Astrocyte of the spinal cord (primary cell): ENCODE measurements around the gene ZNF212.
A peak's percentile ranks its signal among the peaks of the same experiment; 100 is the strongest.

Experiments used
- DNase-seq: peaks from one replicate; pipeline ENCODE4 v3.0.0; 2011; ENCODE audit warnings: low read depth, low spot score
- H3K4me3 ChIP-seq: 2 replicates; pipeline ENCODE4 v1.5.1; 2011; ENCODE audit warnings: low read depth, mild to moderate bottlenecking, low read length, moderate library complexity
- CTCF ChIP-seq: IDR thresholded peaks from 2 replicates; pipeline ENCODE4 v1.5.1; 2012; ENCODE audit warnings: low read depth, mild to moderate bottlenecking, low read length, inconsistent platforms
- in situ Hi-C: cut with HindIII; loops from 2 replicates; pipeline ENCODE4 v1.10.0; 2017; ENCODE audit warnings: low sequenced_read_pairs

Gene ZNF212

DNA sequence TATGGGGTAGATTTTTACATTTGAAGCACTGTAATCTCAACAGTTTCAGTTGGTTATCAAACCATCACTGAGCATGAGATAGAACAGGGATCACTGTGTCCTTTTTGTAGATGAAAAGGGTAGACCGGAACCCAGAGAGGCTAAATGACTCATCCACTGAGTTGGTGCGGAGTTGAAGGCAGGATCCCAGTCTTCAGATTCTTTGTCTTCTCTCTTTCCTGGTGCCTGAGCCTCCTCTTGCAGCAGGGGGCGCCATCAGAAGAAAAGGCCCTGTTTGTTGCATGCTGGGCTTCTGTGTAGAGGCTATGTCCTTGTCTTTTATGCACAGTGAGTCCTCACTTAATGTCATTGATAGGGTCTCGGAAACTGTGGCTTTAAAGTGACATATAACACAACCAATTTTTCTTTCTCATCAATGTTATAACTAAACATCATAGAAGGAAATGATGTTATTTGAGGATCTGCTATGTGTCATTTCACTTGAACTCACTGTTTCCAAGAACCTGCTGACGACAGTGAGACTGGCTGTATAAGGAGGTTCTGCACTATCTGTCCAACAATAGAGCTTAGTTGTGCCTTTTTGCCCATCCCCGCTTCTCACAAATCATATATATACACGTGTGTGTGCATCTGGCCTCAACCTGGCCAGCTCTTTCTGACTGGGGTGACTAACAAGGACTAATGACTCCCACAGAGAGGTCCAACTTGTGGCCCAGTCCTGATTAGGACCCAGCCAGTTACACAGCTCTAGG, 29.8 kb upstream of the ZNF212 start:
- TF ChIP-seq CTCF: peak; percentile 80

GRCh38 chr7:149210551-149210950, 28.9 kb upstream of the ZNF212 start:
- TF ChIP-seq CTCF: no peak
- DNase-seq: no peak
- in situ Hi-C loops: no loop called here
- H3K4me3 ChIP-seq: no peak overlapping the region

More for the DNA sequence above, 29.8 kb upstream of the ZNF212 start:
- in situ Hi-C loops: no loop called here
- no peak overlapping the region for H3K4me3 ChIP-seq
- DNase-seq: peak; percentile 49

DNA sequence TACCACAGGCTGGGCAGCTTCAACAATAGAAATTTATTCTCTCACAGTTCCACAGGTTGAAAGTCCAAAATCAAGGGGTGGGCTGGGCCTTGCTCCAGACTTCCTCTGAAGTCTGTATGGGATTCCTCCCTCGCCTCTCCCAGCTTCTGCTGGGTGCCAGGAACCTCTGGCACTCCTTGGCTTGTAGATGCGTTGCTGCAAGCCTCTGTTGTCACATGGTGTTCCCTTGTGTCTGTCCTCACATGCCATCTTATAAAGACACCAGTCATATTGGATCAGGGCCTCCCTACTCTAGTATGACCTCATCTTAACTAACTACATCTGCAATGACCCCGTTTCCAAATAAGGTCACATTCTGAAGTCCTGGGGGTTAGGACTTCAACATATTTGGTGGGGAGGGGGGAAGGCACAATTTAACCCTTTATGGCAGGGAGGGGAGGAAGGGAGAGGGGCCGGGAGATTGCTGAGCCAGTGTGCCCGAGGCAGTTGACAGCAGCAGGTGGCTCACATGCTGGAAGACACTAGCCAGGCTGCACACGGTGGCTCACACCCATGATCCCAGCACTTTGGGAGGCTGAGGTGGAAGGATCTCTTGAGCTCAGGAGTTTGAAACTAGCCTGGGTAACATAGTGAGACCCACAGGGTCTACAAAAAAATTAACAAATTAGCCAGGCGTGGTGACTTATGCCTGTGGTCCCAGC, 25.3 kb upstream of the ZNF212 start:
- no peak overlapping the region for H3K4me3 ChIP-seq
- no peak for DNase-seq
- no peak for TF ChIP-seq CTCF
- in situ Hi-C loops: no loop called here

DNA sequence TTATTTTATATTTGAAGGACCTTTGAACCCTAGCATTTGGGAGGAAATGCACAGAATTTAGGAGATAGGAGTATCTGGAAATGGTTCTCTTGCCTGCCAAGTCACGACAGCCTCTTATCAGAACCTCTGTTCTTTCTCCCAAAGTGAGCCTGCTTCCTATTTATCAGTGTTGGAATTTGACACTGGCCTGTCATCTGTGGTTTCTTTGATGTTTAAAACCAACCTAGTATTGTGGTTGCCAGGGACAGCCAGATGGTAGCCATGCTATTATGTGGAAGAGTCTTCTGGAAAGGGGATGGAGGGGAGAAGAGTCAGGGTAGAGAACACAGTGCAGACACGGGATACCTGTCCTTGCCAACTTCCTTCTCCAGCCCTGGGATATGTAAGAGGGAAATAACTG, 23.0 kb upstream of the ZNF212 start:
- no peak overlapping the region for H3K4me3 ChIP-seq
- in situ Hi-C loops: no loop called here
- DNase-seq: no peak
- no peak for TF ChIP-seq CTCF

DNA sequence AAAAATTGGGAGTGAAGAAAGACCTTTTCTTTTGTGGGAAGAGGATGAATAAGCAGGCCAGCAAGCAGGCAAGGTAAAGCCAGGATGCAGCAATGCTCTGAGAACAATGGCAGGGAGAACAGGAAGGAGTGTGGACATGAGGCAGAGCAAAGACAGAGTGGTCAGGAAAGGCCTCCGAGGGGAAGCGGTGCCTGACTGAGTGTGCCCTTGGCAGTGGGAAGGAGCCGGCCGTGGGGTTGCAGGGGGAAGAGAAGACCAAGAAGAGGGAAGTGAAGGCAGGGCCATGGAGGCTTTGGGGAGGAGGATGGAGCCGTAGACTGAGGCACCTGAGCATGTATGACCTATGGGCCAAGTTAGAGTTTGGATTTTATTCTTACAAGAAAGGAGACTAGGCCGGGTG, 21.9 kb upstream of the ZNF212 start:
- DNase-seq: no peak
- in situ Hi-C loops: no loop called here
- H3K4me3 ChIP-seq: no peak overlapping the region
- TF ChIP-seq CTCF: no peak

GRCh38 chr7:149218469-149219420, 20.7 kb upstream of the ZNF212 start:
- in situ Hi-C loops: no loop called here
- H3K4me3 ChIP-seq: no peak overlapping the region
- DNase-seq: no peak
- no peak for TF ChIP-seq CTCF
